ENCODE data around the gene NPIPB6.
"Not testable (repeated sequence)": the region's sequence is repeated elsewhere in the genome, so short reads cannot be mapped to it uniquely, and the experiment has no call there.

- not testable (repeated sequence) for TF ChIP-seq CTCF, POLR2A (IDR thresholded peaks at IDR 0.05)
Measured at GRCh38 chr16:28392054-28392453, 28.7 kb upstream of the NPIPB6 start.
